Thyroid gland (tissue), 4 donors: ENCODE data around the gene RPL38.

Experiments used
- POLR2A ChIP-seq, 2 donors: fragments of 450-650 bp; IDR thresholded peaks; one replicate each; pipeline ENCODE4 v1.6.1; 2017; ENCODE audit warnings: antibody characterized with exemption in 2 of 2, mild to moderate bottlenecking in 2 of 2, moderate library complexity in 1 of 2
- TF ChIP-seq, protein P1 (sequence below), 6 experiments: fragments of 200-600 bp in 3 of 6; fragments of 450-650 bp in 3 of 6; sonication (generic) in 3 of 6; IDR thresholded peaks; one replicate each; pipeline ENCODE4 v1.5.1; 2016 to 2019; ENCODE audit warnings: antibody characterized with exemption in 6 of 6, mild to moderate bottlenecking in 2 of 6, inconsistent platforms in 1 of 6, moderate library complexity in 1 of 6

DNA sequence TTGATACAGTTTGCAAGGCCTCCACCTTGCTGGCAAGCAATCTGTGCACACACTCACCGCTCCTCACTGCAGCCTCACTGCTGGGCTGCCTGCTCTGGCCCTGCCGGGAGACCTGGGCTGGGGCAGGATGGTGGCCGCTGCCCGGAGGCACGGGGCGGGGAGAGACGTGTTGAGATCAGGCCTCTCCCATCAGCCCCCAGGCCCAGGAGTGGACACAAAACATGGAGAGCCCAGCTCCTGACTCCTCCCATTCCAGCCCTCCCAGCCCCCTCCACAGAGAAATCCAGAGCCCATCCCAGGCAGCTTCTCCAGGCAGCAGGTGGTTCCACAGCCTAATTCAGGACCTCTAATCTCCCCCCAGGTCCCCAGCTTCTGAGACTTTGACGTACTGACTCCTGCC lies 23.1 kb upstream of the RPL38 start:
- TF ChIP-seq, protein P1, sequence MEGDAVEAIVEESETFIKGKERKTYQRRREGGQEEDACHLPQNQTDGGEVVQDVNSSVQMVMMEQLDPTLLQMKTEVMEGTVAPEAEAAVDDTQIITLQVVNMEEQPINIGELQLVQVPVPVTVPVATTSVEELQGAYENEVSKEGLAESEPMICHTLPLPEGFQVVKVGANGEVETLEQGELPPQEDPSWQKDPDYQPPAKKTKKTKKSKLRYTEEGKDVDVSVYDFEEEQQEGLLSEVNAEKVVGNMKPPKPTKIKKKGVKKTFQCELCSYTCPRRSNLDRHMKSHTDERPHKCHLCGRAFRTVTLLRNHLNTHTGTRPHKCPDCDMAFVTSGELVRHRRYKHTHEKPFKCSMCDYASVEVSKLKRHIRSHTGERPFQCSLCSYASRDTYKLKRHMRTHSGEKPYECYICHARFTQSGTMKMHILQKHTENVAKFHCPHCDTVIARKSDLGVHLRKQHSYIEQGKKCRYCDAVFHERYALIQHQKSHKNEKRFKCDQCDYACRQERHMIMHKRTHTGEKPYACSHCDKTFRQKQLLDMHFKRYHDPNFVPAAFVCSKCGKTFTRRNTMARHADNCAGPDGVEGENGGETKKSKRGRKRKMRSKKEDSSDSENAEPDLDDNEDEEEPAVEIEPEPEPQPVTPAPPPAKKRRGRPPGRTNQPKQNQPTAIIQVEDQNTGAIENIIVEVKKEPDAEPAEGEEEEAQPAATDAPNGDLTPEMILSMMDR (IDR thresholded peaks at IDR 0.05), result no peak
- TF ChIP-seq POLR2A (IDR thresholded peaks at IDR 0.05), result no peak
